AG20443 (cell line): ENCODE measurements around the gene FBXL16.
"Not testable (repeated sequence)": the region's sequence is repeated elsewhere in the genome, so short reads cannot be mapped to it uniquely, and the experiment has no call there.

Source experiments
- DNase-seq: peaks from one replicate; pipeline ENCODE4 v3.0.0; 2012; ENCODE audit warnings: low spot score, mixed read lengths

Gene FBXL16

DNA sequence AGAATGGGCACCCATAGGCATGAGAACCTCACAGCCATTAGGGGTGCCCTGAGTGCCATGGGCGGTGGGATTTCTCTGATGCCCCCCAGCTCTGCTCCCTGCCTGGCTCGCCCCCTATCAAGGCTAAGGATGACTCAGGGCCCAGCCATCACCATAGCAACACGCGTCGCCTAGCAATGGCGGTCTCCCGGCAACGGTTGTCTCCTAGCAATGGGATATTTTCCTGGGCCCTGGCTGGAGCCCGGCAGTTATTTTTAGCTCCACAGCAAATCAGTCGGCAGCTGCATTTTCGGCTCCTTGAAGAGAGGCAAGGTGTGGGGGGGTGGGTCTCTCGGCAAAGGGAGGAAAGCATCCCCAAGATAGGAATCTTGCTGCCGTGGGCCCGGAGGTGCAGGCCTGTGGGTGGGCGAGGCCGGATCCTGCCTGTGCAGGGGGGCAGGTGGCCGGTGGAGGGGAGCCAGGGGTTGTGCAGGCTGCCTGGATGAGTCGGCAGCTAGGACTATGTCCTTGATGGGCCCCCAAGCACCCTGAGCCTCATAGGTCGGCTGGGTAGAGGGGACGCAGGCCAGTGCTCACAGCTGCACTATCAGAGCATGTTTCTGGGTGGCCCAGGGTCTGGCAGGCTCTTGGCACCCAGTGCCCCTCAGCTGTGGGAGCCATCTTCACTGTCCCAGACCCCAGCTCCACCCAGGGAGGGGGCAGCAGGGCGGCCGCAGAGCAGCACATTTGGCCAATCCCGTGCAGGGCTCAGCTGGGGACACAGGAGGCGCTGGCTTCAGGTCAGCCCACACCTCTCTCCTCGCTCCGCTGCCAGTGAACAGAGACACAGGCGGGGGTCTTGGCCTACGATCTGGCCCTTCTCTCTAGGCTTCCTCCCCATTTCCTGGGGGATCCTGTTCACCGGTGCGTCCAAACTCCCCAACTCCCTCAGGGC is 4.2 kb upstream of the FBXL16 start:
- peak; percentile 85 for DNase-seq

DNA sequence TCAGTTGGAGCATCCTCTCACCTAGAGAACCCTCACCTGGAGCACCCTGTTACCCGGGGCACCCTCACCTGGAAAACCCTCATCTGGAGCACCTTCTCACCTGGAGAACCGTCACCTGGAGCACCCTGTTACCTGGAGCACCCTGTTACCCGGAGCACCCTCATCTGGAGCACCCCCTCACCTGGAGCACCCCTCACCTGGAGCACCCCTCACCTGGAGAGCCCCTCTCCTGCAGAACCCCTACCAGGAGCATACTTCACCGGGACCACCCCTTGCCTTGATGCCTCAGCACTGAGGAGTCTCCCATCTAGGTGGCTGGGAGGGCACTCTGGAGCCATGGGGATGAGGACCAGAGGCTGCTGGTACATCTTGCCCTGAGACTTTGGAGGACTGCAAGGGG is 3.4 kb upstream of the FBXL16 start:
- no peak for DNase-seq

DNA sequence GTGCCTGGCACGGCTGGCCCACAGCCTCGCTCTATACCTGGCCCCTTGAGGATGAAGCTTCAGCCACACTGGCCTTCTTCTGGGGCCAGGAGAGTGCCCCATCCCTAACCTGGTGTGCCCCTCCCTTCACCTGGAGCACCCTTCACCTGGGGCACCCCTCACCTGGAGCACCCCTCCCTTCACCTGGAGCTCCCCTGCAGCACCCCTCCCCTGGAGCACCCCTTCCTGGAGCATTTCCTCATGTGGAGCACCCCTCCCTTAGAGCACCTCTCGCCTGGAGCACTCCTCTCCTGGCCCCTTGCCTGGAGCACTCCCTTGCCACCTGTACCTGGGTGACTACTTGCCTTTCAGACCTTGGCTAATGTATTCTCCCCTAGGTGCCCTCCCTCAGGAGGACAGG is 2.4 kb upstream of the FBXL16 start:
- DNase-seq, result no peak

DNA sequence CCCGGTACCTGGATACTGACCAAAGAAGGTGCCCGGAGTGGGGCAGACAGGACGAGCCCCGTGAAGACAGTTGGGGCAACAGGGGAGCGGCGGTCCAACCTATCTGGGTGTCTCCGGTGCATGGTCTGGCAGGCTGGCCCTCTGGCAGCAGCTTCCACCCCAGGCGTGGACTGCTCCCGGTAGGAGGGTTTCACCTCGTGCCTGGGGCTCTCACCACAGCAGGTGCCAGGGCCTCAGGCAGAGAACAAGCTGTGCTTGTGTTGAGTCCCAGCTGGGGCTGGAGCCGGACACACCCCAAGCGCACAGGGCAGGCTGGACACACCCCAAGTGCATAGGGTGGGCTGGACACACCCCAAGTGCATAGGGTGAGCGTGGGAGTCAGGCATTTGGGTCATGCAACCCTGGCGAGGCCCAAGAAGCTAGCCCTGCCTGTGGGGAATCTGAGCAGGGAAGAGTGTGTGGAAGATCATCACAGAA is 1.5 kb upstream of the FBXL16 start:
- DNase-seq, result no peak

DNA sequence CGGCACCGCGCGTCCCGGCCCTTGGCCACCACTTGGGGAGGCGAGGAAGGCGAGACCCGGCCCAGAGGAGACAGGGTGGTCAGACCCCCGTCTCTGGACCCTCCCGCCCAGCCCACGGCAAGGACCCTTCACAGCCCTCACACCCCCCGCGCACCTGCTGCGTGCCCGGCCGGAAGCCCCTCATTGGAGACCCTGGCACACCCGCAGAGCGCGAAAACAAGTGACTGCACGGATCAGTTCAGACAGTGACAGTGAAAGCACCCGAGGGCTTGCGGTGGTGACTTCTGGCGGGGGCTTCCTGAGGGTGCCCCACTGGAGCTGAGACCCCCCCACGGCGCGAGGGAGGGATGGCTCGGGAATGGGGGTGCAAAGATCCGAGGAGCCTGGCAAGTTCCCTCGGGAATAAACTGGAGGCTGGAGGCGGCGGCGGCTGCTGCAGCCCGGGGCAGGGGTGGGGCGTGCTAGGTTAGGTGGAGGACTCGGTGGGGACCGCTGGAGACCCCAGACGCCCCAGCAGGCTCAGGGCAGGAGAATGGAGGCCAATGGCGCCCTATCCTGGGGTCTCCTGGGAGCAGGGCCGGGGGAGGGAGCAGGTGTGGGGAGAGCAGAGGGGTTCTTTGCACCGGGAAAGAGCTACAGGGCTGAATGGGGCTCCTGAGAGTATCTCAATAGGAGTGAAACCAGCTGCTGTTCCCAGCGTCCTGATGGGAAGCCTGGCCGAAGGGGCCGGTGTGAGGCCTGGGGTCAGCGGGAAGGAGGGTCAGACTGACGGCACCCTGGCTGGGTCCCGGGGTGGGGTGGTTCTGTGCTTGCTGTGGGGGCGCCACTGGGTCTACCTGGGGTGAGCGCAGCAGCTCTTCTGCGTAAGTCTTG is 824 bp upstream of the FBXL16 start:
- DNase-seq, result no peak

DNA sequence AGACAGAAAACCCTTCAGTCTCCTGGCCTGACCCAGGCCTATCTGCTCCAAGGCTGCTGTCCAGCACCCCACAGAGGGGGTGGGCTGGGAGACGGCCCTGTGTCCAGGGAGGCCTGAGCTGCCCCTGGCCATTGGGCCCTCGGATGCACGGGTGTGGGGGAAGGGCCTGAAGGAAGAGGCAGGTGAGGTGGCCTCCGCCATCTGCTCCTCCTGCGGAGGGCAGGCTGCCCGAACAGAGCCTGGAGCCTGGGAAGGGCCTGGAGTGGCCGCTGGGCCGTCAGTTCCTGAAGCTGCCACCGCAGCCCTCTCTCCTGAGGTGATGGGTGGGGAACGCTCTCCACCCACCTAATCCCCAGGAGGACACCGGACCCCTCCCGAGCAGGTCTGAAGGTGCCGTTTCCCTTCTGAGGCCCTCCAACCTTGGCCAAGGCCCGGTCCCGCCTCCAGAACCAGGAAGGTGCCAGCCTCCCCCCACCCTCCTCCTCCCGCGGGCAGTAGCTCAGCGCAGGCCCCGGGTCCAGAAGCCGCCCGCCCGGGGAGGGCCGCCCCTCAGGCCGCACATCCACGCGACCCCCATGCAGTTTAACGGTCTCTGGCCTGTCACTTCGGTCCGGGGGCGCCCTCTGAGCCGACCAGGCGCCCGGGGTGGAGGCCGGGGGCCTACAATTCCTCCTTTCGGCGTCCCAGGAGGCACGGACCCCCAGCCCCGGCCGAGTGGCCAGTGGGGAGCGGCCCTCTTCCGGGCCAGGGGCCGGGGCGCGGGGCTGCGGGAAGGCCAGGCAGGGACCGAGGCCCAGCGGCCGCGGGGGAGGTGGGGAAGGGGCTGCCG is 835 bp downstream of the FBXL16 start:
- no peak for DNase-seq

DNA sequence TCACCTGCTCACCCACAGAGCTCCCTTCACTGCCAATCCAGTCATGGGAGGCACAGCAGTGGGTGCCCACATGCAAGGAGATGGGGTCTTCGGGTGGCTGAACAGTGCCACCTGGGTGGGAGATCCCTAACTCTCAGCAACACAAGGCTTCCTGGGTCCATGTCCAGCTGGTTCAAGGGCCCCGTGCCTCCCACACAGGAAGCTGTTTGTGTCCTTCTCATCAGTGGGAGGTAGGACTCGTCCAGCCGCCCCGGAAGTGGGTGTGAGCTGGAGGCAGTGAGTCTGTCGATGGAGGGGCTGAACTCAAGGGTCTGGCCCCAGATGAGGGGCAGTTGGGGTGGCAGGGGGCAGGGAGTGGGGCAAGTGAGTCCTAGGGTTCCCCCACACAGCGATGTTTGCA is 1.6 kb downstream of the FBXL16 start:
- no peak for DNase-seq

DNA sequence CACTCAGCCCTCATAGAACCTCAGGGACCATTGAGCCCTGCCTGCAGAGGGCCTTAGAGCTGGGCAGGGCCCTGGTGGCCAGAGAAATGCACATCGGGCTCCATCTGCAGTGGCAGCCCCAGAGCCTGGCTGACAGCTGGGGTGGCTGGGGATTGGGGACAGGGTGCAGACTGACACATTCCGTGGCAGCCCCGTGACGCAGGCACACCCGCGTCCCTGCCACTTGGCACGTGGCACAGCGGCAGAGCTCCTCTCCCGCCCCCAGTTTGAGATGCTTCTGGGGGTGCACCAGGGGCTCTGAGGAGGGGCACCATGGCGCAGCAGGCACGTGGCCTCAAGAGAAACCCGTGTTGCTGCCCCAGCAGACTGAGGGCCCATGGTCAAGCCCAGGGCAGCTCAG is 2.2 kb downstream of the FBXL16 start:
- DNase-seq, result no peak

DNA sequence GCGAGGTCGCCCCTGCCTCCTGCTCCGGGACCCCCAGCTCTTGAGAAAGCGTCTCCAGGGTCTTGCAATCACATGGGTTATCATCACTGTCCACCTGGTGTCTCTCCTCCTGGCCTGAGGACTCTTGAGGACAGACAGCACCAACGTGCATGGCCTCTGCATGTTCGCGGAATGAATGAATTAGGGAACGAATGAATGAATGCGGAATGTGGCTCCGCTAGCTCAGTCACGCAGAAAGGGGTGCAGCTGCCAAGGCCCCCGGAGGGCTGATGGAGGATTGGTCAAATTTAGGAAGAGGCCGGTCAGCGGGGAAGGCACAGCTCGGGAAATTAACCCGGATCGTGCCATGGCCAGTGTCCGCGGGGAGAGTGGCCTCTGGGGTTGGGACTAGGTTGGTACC is 3.3 kb downstream of the FBXL16 start:
- no peak for DNase-seq

DNA sequence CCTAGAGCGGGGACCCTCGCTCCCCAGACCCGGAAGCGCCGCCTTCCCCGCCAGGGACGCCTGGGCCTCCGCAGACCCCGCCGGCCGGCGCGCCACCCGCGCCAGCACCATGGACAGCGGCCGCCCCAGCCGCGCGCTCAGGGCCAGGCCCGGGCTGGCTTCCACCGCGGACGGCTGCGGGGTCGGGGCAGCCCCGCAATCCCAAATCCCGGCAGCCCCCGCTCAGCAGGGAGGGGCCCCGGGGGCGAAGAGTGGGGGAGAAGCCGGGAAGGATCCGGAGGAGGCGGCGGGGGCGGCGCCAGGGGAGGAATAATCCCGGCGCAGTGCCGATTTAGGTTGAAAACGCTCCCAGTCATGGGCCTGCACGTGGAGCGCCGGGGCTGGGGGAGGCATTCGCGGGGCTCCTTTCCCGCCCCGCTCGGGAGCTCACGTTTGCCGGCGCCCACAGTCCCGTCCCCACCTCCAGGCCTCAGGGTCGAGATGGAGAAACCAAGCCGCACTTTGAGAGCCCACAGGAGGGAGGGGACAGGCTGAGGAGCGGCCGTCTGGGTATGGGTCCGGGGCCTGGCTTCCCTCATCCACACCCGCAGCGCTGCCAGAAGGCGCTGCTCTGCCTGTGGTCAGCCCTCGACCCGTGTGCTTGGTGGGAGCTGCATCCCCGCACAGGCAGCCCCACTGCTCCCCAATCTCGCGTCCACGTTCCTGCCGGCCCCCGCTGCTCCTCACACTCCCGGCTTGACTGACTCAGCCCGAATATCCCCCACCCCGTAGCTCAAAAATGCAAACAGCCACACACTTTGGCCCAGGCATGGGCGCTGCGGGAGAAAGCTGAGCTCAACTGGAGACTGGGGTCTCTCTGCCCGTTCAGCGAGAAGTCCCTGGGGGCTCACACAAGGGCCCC is 4.7 kb downstream of the FBXL16 start:
- DNase-seq, result peak; percentile 71

DNA sequence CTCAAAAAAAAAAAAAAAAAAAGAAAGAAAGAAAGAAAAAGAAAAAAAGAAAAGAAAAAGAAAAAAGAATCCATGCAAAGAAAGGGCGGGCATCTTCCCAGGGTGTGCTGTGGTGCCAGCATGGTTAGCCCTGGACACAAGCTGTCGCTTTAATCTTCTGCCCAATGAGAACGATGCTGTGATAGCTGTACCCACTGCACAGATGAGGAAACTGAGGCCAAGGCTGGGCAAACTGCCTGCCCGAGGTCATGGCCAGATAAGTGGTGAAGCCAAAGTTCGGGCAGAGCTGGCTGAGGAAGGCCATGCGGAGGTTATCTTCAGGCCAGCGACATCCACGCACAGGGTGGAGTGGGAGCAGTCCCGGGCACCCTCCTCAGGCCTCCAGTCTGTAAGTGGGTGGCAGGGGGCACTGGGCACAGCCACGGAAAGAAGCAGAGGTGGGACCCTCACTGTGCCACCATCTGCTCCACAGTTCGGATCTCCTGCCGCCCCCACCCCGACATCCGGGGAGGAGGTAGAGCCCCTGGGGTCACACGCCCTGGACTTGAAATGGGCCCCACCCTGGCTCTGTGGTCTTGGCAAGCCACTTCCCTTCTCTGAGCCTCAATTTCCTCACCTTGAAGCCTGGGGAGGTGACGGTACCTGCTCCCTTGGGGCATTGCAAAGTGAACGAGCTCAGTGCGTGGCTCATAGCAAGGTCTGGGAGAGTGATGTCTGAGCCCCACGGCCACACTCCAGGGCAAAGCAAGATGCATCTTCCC is 6.5 kb downstream of the FBXL16 start:
- DNase-seq, result no peak

DNA sequence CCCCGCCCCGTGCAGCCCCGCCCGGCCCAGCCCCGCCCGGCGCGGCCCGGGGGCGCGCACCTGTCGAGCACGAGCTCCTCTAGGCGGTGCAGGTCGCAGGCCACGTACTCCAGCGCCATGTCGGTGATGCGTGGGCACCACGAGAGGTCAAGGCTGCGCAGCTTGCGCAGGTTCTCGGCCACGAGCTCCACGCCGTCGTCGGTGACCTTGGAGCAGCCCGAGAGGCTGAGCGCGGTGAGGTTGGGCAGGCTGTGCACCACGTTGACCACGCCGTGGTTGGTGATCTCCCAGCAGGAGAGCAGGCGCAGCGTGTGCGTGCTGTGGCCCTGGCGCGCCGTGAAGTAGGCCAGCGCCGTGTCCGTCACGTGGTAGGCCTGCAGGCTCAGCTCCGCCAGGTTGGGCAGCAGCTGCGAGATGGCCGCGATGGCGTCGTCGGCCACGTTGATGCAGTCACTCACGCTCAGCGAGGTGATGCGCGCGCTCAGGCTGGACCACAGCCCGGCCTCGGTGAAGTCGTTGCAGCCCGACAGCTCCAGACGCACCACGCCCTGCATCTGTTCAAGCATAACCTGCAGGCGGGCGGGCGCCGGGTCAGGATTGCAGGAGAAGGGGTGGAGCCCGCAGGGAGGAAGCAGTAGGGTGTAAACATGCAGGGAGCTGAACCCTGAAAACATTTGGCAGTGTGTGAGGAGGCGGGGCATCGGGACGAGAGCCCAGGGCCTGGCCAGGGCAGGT is 10.1 kb downstream of the FBXL16 start:
- DNase-seq, result peak; percentile 32

DNA sequence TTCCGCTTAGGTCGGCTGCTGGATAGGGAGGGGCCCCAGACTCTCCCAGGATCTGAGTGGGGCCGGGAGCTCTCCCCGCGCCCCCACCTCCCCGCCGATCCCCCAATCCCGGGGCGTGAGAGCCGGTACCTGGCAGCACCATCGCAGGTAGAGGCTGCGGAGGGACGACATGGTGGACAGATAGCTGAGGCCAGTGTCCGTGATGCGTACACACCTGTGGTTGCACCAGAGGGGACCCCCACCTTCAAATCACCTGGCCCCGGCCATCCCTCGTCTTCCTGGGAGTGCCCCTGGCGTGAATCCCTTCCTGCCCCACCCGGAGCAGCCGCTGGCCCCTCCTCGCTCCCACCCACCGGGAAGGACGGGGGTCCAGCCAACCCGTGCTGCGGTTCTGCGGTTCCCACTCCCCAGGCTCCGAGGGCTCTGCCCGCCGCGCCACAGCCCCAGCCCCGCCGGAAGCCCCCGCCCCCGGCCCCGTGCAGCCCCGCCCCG is 10.7 kb downstream of the FBXL16 start:
- DNase-seq, result no peak

DNA sequence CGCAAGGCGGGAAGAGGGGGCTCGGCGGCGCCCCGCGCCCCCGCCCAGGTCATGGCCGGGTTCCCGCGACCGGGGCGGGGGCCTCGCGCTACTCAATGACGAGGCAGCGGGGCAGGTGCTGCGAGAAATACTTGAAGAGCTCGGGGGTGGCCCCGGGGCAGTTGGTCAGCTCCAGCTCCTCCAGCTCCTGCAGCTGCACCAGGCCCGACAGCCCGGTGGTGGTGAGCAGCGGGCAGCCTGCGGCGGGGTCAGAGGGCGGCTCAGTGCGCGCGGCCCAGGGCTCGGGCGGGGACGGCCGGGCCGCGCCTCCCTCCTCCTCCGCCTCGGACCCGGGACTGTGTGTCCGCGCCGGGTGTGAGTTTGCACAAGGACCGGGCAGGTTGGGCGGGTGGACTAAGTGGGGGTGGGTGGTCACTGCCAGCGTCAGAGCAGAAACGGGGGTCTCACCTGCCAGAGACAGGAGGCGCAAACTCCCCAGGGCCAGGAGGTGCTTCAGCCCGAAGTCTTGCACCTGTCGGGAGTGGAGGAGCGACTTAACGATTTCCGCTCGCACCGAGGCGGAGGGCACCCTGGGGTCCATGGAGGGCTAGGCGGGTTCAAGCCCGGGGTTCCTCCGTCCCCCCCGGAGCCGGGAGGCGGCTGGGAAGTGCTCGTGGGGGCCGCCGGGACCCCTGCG is 11.3 kb downstream of the FBXL16 start:
- no peak for DNase-seq

DNA sequence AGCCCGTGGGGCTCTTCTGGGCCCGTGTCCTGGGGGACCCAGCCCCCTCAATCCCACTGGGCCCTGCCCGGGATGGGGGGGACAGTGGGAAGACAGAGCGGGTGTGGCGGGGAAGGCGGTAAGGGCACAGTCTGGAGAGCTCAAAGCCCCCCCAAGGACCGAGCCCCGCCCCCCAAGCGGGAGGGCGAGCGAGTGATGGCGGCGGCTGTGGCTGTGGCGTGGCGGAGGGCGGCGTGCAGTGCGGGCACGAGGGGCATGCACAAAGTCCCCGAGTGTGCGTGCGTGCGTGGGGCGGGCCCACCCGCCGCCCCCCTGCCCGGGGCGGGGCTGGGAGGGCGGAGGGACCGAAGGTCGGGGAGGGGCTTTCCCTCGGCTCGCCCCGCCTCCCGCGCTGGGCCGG is 11.8 kb downstream of the FBXL16 start:
- no peak for DNase-seq

DNA sequence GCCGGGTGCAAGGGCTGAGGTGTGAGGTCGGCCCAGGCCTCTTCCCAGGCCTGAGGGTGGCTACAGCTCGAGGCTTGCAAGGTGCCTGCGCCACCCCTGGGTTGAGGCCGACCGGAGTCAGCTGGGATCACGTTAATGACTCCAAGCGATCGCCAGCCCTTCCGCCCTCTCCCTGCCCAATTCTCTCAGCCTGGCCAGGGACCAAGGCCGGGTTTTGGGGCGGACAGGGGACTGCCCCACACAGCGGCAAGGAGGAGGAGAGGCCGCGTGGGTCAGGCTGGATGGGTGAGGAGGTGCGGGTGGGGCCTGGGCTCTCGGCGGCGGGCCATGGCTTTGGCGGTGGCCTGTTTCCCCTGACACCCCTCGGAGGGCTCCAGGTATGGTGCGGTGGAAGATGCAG is 12.2 kb downstream of the FBXL16 start:
- DNase-seq, result no peak

DNA sequence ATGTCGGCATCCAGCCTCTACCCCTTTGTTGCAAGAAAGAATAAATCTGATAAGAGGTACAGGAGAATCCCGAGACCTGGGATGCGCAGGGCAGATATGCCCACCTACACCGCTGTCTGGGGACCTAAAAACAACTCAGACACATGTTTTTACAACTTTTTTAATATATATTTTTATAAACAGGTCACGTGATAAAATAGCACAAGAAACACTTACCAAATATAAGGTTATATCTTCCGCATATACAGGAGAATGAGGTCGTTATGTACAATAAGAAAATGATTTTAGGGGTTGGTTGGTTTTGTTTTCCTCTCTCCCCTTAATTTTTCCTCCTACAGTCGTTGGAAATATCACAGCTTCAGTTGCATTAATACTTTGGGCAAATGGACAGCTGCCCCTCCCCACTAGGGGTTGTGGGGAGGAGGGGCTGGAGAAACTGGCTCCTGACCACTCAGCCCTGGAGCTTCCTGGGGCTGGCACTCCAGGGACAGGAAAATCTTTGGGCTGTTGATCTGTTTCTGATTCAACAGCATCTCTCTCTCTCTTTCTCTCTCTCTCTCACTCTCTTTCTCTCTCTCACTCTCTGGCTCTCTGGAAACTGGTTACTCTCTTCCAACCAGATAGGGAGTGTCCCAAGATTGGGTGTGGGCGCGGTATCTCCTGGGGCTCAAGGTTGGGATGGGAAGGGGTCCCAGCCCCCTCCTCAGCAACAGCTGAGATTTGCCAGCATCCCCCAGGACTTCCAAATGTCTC is 13.1 kb downstream of the FBXL16 start:
- no peak for DNase-seq

DNA sequence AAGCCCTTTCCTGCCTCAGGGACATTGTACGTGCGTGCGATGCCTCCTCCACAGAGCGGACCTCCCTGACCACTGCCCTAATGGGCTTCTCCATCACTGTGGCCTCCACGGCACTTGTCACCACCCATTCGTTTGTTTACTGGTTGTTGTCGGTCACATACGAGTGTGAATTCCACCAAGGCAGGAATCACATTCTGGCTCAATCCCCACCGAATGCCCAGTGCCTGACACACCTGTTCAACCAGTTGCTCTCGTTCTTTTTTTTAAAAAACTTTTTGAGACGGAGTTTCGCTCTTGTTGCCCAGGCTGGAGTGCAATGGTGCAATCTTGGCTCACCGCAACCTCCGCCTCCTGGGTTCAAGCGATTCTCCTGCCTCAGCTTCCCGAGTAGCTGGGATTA is 14.4 kb downstream of the FBXL16 start:
- DNase-seq, result not testable (repeated sequence)
